GM19455 (cell line): ENCODE data around the gene CLDN15.
"Not testable (repeated sequence)": the region's sequence is repeated elsewhere in the genome, so short reads cannot be mapped to it uniquely, and the experiment has no call there.

ENCODE experiments used
- ATAC-seq: cut with Tn5 transposase; IDR thresholded peaks from one replicate; pipeline ENCODE4 v1.9.1; 2021; ENCODE audit not compliant: unreplicated experiment

CLDN15 gene

GRCh38 chr7:101237206-101238067, at the start of gene CLDN15:
TSS of gene CLDN15 (minus strand) at chr7:101237802. CDS start at chr7:101237581, 221 bp downstream.
- no peak for ATAC-seq

- ATAC-seq: no peak
Measured at GRCh38 chr7:101287032-101287431, 49.4 kb upstream of the CLDN15 start.

GRCh38 chr7:101285880-101286279, 48.3 kb upstream of the CLDN15 start:
- ATAC-seq: not testable (repeated sequence)

- ATAC-seq: no peak
Measured at GRCh38 chr7:101285171-101285570, 47.6 kb upstream of the CLDN15 start.

GRCh38 chr7:101280912-101281311, 43.3 kb upstream of the CLDN15 start:
- ATAC-seq: not testable (repeated sequence)

GRCh38 chr7:101278461-101279292, 41.1 kb upstream of the CLDN15 start:
- no peak for ATAC-seq

GRCh38 chr7:101277155-101277554, 39.6 kb upstream of the CLDN15 start:
- ATAC-seq: no peak

GRCh38 chr7:101273206-101273605, 35.6 kb upstream of the CLDN15 start:
- ATAC-seq: no peak

- no peak for ATAC-seq
Measured at GRCh38 chr7:101271021-101271420, 33.4 kb upstream of the CLDN15 start.

GRCh38 chr7:101269664-101270063, 32.1 kb upstream of the CLDN15 start:
- ATAC-seq: no peak

GRCh38 chr7:101265622-101266516, 28.3 kb upstream of the CLDN15 start:
- ATAC-seq: no peak

- not testable (repeated sequence) for ATAC-seq
Measured at GRCh38 chr7:101264102-101264706, 26.6 kb upstream of the CLDN15 start.

- ATAC-seq: no peak
Measured at GRCh38 chr7:101258243-101258731, 20.7 kb upstream of the CLDN15 start.

- no peak for ATAC-seq
Measured at GRCh38 chr7:101255796-101256195, 18.2 kb upstream of the CLDN15 start.

- not testable (repeated sequence) for ATAC-seq
Measured at GRCh38 chr7:101253199-101253598, 15.6 kb upstream of the CLDN15 start.

GRCh38 chr7:101251871-101252659, 14.5 kb upstream of the CLDN15 start:
- ATAC-seq: peak; percentile 97

- ATAC-seq: no peak
Measured at GRCh38 chr7:101250324-101250723, 12.7 kb upstream of the CLDN15 start.

- ATAC-seq: no peak
Measured at GRCh38 chr7:101248276-101248675, 10.7 kb upstream of the CLDN15 start.

GRCh38 chr7:101245147-101245668, 7.6 kb upstream of the CLDN15 start:
- no peak for ATAC-seq
